GM13977 (cell line): Measurements from ENCODE around the gene RAD51B.

Experiments used
- DNase-seq: peaks from one replicate; pipeline ENCODE4 v3.0.0; 2012; ENCODE audit warnings: low spot score
- in situ Hi-C: fragments of 300-500 bp; cut with MboI; formaldehyde crosslinking; loops from one replicate; pipeline ENCODE4 v1.12.0; 2022; ENCODE audit warnings: low sequenced_read_pairs, low pct_unique_long_range_greater_than_20kb, mixed read lengths, inconsistent platforms; ENCODE audit not compliant: unreplicated experiment
- TF ChIP-seq, protein P1 (sequence below): IDR thresholded peaks from 2 replicates; pipeline ENCODE4 v1.5.1; 2012; ENCODE audit warnings: mild to moderate bottlenecking, control low read depth; ENCODE audit not compliant: insufficient read depth; ENCODE audit errors: extremely low read depth, missing control alignments

Gene RAD51B

GRCh38 chr14:68702578-68702977, 883.0 kb downstream of the RAD51B start:
- in situ Hi-C loops, result no loop called here
- DNase-seq, result no peak
- TF ChIP-seq, protein P1, sequence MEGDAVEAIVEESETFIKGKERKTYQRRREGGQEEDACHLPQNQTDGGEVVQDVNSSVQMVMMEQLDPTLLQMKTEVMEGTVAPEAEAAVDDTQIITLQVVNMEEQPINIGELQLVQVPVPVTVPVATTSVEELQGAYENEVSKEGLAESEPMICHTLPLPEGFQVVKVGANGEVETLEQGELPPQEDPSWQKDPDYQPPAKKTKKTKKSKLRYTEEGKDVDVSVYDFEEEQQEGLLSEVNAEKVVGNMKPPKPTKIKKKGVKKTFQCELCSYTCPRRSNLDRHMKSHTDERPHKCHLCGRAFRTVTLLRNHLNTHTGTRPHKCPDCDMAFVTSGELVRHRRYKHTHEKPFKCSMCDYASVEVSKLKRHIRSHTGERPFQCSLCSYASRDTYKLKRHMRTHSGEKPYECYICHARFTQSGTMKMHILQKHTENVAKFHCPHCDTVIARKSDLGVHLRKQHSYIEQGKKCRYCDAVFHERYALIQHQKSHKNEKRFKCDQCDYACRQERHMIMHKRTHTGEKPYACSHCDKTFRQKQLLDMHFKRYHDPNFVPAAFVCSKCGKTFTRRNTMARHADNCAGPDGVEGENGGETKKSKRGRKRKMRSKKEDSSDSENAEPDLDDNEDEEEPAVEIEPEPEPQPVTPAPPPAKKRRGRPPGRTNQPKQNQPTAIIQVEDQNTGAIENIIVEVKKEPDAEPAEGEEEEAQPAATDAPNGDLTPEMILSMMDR, result no peak

DNA sequence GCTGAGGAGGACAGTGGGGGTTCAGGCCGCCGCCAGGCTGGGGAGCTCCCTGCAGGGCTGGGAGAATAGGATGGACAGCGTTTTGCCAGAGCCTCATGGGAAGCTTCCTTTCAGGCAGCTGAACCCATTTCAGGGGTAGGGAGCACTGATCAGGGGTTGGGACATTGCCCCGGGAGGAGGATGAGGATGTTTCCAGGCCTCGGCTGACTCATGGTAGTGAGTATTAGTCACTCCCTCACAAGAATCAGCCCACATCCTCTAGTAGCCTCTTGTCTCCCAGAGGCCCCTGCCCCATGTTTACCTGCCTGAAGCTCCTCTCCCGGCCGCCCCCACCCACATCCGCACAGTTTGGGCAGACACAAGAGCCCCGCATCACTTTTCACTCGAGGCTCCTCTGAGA, 883.5 kb downstream of the RAD51B start:
- in situ Hi-C loops, result no loop called here
- TF ChIP-seq, protein P1, result no peak
- no peak for DNase-seq

DNA sequence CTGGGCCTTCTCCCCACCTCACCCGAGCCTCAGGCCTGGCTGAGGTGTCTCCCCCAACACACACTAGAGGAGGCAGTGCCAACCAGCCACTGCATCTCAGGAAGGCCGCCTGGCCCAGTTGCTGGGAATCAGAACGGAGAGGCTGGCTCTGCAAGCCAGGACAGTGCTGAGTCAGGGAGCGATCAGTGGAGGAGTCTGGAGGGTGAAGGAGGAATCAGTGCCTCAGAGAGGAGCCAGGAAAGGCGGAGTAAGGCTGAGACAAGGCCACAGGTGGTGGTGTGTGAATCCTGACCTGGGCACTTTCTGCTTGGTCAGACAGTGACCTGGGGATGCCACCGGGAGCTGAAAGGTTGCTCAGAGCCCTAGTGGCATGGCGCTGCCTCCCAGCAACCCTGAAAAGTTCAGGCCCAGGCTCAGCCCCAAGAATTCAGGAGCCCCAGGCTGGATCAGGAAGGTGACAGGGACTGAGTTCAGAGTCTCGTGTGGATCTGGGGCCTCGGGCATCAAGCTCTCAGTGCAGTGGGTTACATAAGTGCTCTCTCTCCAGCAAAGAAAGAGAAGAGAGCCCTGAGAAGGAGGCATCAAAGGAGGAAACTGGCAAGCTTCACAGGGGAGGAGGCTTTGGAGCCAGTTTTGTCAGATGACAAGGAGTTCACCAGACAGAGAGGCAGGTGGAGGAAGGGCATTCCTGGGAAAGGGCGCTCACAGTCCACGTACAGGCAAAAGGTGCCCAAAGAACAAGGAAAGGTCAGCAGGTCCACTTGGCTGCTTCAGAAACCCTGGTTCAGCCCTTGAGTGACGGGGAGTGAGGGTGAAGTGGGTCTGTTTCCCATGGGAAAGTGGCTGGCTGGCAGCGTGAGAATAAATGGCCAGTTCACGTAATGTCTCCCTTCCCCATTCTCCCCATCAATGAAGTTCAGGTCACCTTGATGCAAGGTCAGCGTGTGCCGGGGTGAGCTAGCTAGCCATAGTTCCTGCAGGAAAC, 885.4 kb downstream of the RAD51B start:
- TF ChIP-seq, protein P1, result no peak
- in situ Hi-C loops, result no loop called here
- no peak for DNase-seq

GRCh38 chr14:68705741-68706283, 886.2 kb downstream of the RAD51B start:
- in situ Hi-C loops, result no loop called here
- TF ChIP-seq, protein P1, result no peak
- no peak for DNase-seq

DNA sequence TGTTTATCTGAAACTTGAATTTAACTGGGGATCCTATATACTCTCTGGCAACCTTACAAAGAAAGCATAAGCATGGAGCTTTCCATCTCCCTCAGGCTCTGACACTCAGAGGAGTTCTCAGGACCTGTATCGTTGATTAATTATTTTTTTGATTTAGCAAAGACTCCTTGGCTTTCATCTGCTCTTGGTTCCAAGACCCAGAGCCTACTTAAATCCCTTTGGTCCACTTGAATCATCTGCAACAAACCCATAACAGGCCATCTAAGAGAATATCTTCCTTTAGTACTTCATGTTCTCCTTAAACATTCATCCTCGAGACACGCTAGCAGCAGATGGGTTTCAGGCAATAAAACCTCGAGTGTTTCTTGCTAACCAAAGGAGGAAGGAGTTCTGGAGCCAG, 887.9 kb downstream of the RAD51B start:
- DNase-seq, result no peak
- TF ChIP-seq, protein P1, result no peak
- in situ Hi-C loops, result no loop called here

DNA sequence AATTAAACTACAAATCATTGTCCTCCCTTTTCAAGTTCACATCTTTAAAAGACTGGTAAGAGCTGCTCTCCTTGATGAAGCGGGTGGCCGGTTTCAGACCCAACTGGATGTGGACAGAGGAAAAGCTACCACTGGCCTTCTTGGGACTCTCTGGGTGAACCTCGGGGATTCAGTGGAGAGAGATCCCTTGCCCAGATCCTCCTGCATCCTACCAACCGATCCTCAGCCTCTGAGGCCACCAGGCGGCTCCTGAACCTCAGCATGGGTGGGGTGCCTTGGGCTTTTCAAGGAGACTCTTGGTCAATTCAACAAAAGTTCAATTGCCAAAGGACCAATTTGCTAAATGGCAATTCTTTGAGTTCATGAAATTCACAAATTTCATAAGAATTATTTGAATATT, 888.8 kb downstream of the RAD51B start:
- no peak for DNase-seq
- in situ Hi-C loops, result no loop called here
- TF ChIP-seq, protein P1, result no peak
